Stimulated activated CD4-positive, alpha-beta T cell treated with anti-CD3 and anti-CD28 coated beads, Interleukin-4, amount 100 ng/mL, for 4 hours (primary cell): Measurements from ENCODE around the gene MBNL3.

ENCODE experiments used
- DNase-seq, 2 experiments: peaks; one replicate each; pipeline ENCODE4 v3.0.0-alpha.2; 2020

The MBNL3 gene

GRCh38 chrX:132488819-132489577 lies at the start of gene MBNL3:
TSS of gene MBNL3 (minus strand) at chrX:132489038. CDS start at chrX:132439611, 49,427 bp downstream.
- peak; percentile 42 to 62 for DNase-seq

GRCh38 chrX:132533409-132533808 lies 44.6 kb upstream of the MBNL3 start:
- DNase-seq: no peak

DNA sequence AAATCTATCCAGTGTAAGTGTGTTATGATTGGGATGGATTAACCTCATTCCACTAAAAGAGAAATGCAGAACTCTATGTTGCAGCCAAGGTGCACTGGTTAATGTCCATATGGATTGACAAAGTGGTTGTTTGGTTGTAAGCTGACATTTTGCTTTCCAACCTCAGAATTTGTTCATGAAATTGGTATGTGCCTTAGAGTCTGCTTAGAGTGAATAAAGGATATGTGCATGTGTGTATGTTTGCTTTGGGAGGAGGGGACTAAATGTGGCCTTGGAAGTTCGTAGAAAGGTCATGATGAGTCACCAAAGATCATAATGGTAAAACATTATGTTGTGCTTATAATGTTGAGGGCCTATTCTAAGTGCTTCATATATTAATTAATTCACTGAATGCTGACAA lies 44.1 kb upstream of the MBNL3 start:
- no peak for DNase-seq

DNA sequence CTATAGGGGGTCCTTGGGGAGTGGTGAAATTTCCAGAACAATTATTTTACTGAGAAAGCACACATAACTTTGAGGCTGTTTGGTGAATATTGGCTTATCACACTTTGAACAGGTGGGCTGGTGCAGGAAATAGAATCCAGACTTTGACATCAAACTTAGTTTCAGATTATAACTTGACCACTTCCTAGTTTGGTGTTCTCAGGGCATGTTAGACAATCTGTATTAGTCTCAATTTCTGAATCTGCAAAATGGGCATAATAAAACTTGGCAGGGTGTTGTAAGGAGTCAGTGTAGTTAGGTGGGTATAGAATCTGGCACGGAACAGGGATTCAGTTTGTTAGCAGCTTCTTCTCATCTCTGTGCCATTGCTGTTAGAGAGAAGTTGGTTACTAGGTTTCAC lies 43.3 kb upstream of the MBNL3 start:
- no peak for DNase-seq

DNA sequence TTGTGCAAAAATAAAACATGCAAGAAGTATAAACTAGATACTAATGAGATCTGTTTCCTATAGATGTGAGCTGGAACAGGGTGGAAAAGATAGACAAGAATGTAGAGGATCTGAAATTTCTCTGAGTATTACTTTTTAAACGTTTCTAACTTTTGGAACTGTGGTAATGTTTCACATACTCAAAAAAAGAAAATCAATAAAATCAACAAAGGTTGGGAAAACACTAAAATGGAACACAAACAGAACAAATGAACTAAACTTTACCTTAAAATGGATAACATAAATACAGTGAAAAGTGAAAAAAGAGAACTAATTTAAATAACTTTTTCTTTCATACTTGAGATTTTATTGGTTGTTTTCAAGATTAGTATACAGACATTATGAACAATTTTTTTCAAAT lies 32.0 kb upstream of the MBNL3 start:
- no peak for DNase-seq

- DNase-seq: no peak
Observed at GRCh38 chrX:132520213-132520612, 31.4 kb upstream of the MBNL3 start.

DNA sequence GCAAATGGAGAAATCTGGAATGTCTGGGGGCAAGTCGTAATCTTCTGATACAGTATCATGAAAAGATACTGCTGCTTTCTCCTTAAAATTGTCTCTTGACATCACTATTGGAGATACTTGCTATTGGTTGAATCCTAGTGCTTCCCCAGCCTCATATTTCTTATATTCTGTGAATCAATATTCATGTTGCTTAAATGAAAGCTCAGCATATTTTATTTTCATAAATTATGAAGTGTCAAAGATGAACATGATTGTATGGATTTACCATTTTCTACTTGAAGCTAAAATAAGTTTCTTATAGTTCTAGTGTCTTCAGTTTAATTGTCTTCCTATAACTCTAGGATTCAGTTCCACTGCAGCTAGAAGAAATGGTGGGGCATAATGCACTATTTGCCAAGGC lies 29.6 kb upstream of the MBNL3 start:
- DNase-seq: no peak

DNA sequence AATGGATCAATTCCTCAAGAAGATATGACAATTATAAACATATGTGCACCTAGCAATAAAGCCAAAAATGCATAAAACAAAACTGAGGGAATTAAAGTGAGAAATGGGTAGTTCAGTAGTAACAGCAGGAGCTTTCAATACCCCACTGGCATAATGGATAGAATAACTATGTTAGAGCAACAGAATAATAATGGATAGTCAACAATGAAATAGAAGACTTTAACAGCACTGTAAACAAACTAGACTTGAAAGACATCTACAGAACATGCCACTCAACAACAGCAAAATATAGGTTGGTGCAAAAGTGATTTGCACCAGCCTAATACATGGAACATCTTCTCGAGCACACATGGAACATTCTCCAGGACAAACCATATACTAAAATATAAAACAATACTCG lies 20.0 kb upstream of the MBNL3 start:
- DNase-seq: no peak

DNA sequence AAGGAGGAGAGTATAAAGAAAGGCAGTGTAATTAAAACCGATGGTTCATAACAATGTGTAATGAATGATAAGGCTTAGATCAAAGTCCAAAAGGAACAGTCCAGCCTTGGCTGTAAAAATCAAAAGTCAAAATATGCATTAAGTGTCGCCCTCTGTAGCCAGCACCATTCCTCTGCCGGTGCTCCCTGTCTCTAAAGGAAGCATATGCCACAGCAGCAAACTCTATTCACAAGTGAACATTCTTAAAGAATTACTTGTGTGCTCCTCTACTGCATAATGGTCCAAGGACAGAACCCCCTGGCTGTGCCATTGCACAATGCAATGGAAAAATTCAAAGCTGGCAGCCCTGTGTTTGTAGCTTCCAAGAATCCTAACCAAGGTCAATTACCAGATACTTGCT lies 16.3 kb upstream of the MBNL3 start:
- no peak for DNase-seq

GRCh38 chrX:132504417-132504816 lies 15.6 kb upstream of the MBNL3 start:
- DNase-seq: no peak

DNA sequence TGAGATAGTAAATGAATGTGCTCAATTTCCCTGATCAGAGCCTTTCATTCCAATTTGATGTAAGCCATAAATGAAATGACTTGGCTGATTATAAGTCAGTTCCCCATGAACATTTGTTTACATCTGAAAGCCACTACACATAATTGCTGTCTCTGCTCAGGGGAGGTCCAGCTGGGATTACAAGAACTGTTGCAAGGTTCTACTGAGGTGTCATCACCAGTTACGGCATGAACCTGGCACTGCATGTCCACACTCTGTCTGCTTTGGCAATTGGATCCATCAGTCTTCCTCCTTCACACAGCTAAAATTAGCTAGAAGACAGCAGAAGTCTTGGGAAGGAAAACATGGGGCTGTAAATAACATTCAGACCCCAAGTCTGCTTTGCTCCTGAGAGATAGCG lies 12.8 kb upstream of the MBNL3 start:
- no peak for DNase-seq

DNA sequence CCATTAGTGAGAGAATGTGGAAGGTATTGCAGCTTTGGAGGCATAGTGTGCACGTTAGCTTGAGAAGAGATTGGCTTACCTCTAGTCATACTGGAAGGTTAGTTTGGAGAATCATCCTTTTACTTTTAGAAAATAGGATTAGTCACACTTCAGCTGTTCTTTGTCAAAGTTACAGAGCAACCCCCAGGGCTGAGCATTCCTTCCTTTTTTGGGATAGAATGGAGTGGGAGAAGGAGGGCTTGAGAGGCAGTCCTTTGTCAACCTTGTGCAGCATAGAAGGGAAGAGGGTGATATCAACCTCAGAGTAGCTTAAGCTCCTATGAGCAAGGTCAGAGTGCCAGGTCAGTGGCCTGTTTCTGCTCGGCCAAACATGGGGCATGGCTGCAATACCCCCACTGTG lies 8.6 kb upstream of the MBNL3 start:
- no peak for DNase-seq

GRCh38 chrX:132493095-132493494 lies 4.3 kb upstream of the MBNL3 start:
- DNase-seq: no peak

GRCh38 chrX:132491191-132491590 lies 2.4 kb upstream of the MBNL3 start:
- no peak for DNase-seq

- DNase-seq: peak; percentile 21 to 31
Observed at GRCh38 chrX:132489578-132490419, 961 bp upstream of the MBNL3 start.

GRCh38 chrX:132488180-132488705 lies 595 bp downstream of the MBNL3 start:
- peak; percentile 6 to 15 for DNase-seq

DNA sequence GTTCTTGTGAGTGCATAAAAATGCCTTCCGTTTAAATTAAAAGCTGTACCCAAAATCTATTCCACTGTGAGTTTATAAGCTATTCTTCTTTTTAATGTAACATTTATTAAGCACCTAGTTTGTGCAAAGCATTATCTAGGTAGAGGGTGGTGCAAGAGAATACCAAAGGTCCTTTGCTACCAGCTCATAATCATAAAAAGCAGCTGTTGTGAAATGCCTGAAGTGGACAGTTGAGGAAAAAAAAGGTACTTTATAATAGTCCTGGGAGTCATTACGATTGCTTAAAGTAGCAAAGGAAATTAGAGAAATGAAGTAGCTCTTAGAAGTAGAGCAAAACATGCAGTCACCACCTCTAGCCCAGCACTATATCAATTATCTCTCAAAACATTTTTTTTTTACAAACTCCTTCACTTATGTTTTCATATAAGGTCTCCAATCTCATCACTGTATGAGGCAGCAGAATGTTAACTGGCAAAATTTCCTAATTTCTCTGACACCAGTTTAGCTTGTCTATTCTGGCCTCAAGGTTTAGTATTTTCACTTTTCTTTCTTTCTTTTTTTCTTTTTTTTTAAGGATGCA lies 2.1 kb downstream of the MBNL3 start:
- no peak for DNase-seq

DNA sequence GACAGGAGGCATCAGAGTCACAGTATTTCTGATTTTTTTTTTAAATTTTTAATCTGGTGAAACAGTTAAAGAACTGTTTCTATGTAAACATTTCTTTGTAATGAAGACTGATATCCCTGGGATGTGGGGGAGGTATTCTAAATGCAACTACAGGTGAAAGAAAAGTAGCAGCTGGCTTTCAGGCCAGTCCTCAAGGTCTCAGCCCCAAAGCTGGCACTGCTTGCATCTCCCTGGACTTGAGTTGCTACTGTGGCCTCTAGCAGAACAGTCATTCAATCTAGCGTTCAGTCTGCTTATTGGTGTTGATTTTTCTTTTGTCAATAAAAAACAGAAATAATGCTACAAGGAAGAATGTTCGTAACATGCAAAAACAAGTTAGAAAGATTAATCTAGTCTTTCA lies 4.9 kb downstream of the MBNL3 start:
- no peak for DNase-seq

- no peak for DNase-seq
Observed at GRCh38 chrX:132483488-132483887, 5.3 kb downstream of the MBNL3 start.

DNA sequence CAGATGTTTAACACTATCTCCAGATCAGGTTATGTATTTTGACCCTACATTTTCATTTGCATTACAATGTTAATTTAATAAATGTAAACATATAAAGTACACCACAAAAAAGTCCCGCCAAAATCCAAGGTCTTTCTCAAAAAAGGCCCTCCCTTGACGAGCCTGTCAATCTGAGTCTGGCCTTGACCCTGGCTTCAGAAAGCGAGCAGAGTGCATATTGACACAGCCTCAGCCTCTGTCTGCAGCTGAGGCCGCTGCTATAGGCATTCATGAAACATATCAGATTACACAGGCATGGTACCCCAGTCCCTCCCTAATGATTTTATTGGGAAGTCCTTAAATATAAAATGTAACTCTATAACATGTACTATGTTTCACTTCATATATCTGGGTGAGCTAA lies 6.2 kb downstream of the MBNL3 start:
- no peak for DNase-seq

DNA sequence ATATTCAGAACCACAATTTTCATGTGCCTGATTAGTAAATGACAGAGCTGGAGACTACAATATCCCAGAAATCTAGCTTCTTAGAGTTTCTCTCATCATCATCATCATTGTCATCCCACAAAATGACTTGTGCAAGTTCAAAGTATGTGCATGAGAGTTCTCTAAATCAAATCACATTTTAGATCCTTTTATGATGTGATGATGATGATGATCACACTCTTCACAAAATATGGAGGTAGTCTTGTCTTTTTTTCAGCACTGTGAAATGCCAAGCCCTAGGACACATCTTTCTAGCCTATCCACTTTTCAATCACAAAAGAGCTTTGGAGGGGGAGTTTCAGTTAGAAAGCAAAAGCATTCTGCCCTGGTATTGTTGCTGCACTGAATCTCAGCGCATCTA lies 7.4 kb downstream of the MBNL3 start:
- no peak for DNase-seq

DNA sequence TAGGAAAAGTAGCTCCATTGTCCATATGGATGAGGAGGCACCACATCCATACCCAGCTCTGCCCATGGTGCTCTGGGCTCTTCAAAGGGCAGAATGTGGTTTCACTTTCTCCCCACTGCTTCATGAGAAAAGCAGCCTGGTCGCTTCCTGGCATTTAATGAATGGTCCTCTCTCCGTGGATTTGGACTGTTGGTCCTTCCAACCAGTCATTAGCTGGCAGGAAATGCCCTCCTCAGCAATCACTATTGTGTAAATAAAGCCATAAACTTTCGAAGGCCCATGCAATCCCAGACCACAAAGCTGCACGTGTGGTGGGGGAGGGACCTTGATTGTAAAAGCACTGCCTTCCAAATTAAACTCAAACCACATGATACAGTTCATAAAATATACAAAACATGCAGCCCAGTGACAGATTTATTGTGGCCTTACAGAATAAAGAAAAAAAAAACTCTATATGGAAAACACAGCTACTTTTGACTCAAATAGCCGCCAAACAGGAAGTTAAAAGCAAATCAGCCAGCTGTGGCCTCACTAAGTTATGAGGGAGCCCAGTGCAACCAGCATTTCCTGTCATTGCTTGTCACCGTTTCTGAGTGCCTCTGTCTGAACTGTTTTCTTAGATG lies 8.1 kb downstream of the MBNL3 start:
- peak; percentile 3 to 32 for DNase-seq

- no peak for DNase-seq
Observed at GRCh38 chrX:132474544-132475248, 14.1 kb downstream of the MBNL3 start.
